HEK293T (cell line): ENCODE results near the gene ZSCAN10.

Experiments used
- ARNT ChIP-seq: fragments of 450-650 bp; IDR thresholded peaks from 2 replicates; pipeline ENCODE4 v1.6.1; 2017; ENCODE audit warnings: mild to moderate bottlenecking
- FOXA1 ChIP-seq: fragments of 450-650 bp; IDR thresholded peaks from 2 replicates; pipeline ENCODE4 v1.6.1; 2016; ENCODE audit warnings: mild to moderate bottlenecking
- FOXK2 ChIP-seq: fragments of 450-650 bp; IDR thresholded peaks from 2 replicates; pipeline ENCODE4 v1.6.1; 2016; ENCODE audit warnings: mild to moderate bottlenecking
- FOXM1 ChIP-seq: fragments of 450-650 bp; IDR thresholded peaks from 2 replicates; pipeline ENCODE4 v1.6.1; 2017; ENCODE audit warnings: mild to moderate bottlenecking, borderline replicate concordance
- PKNOX1 ChIP-seq: fragments of 450-650 bp; IDR thresholded peaks from 2 replicates; pipeline ENCODE4 v1.6.1; 2016
- SUZ12 ChIP-seq: fragments of 450-650 bp; IDR thresholded peaks from 2 replicates; pipeline ENCODE4 v1.6.1; 2016; ENCODE audit warnings: mild to moderate bottlenecking
- TARDBP ChIP-seq: fragments of 450-650 bp; IDR thresholded peaks from 2 replicates; pipeline ENCODE4 v1.6.1; 2016

GRCh38 chr16:3098459-3099394 is at the start of gene ZSCAN10:
- no peak for TF ChIP-seq FOXK2
- TF ChIP-seq FOXA1: no peak
- TF ChIP-seq SUZ12: no peak
- TF ChIP-seq ARNT: no peak
- no peak for TF ChIP-seq FOXM1
- TF ChIP-seq PKNOX1: no peak
- TF ChIP-seq TARDBP: no peak
